Peyer's patch (tissue), 4 donors: ENCODE data around the gene GJA10. TPM values are rescaled to one million over a fixed set of nuclear protein-coding genes. Genes with fewer than 3 reads are reported as not detected.

ENCODE experiments used
- DNase-seq, 3 donors: peaks; one replicate each; pipeline ENCODE4 v3.0.0-alpha.2; 2017 to 2019
- H3K27ac ChIP-seq, 4 donors: fragments of 200-600 bp; sonication (generic); one replicate each; pipeline ENCODE4 v1.5.1; 2016 to 2019
- H3K27me3 ChIP-seq, 2 donors: fragments of 200-600 bp; sonication (generic); one replicate each; pipeline ENCODE4 v1.5.1; 2019
- H3K36me3 ChIP-seq, 3 donors: fragments of 200-600 bp; sonication (generic); one replicate each; pipeline ENCODE4 v1.5.1; 2016 to 2019
- H3K4me1 ChIP-seq, 4 donors: fragments of 200-600 bp; sonication (generic); one replicate each; pipeline ENCODE4 v1.5.1; 2016 to 2019
- H3K4me3 ChIP-seq, 4 donors: fragments of 200-600 bp; sonication (generic); 1 replicate in 3 of 4; 2 replicates in 1 of 4; pipeline ENCODE4 v1.5.1; 2016 to 2019; ENCODE audit warnings: mild to moderate bottlenecking in 1 of 4
- H3K9me3 ChIP-seq, 4 donors: fragments of 200-600 bp; sonication (generic); one replicate each; pipeline ENCODE4 v1.5.1; 2016 to 2019; ENCODE audit warnings: mild to moderate bottlenecking in 1 of 4
- POLR2A ChIP-seq, 2 donors: fragments of 450-650 bp; IDR thresholded peaks; one replicate each; pipeline ENCODE4 v1.5.1; 2017; ENCODE audit warnings: antibody characterized with exemption in 2 of 2, mild to moderate bottlenecking in 2 of 2, moderate library complexity in 2 of 2
- total RNA-seq, 4 donors: library from RNA; depleted of rRNA; stranded (reverse); fragments of >200 nt; gene quantifications; one replicate each; pipeline ENCODE4 v1.1.0, GENCODE V29; 2016
- TF ChIP-seq, protein P1 (sequence below), 6 experiments: fragments of 450-650 bp in 4 of 6; fragments of 200-600 bp in 2 of 6; sonication (generic) in 1 of 6; IDR thresholded peaks; one replicate each; pipeline ENCODE4 v1.5.1; 2017 to 2019; ENCODE audit warnings: antibody characterized with exemption in 6 of 6, mild to moderate bottlenecking in 3 of 6, moderate library complexity in 1 of 6

GJA10 gene
- total RNA-seq, 4 donors from 2014 or later = not detected

DNA sequence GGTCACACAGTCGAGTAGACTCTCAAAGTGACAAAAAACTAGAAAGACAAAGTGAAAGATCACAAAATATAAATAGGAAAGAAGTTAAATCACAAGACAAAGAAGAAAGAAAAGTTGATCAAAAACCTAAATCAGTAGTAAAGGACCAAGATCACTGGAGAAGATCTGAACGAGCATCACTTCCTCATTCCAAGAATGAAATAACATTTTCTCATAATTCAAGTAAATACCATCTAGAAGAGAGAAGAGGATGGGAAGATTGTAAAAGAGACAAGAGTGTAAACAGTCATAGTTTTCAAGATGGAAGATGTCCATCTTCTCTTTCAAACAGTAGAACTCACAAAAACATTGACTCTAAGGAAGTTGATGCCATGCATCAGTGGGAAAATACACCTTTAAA, 31.6 kb upstream of the GJA10 start:
- TF ChIP-seq, protein P1, sequence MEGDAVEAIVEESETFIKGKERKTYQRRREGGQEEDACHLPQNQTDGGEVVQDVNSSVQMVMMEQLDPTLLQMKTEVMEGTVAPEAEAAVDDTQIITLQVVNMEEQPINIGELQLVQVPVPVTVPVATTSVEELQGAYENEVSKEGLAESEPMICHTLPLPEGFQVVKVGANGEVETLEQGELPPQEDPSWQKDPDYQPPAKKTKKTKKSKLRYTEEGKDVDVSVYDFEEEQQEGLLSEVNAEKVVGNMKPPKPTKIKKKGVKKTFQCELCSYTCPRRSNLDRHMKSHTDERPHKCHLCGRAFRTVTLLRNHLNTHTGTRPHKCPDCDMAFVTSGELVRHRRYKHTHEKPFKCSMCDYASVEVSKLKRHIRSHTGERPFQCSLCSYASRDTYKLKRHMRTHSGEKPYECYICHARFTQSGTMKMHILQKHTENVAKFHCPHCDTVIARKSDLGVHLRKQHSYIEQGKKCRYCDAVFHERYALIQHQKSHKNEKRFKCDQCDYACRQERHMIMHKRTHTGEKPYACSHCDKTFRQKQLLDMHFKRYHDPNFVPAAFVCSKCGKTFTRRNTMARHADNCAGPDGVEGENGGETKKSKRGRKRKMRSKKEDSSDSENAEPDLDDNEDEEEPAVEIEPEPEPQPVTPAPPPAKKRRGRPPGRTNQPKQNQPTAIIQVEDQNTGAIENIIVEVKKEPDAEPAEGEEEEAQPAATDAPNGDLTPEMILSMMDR (IDR thresholded peaks at IDR 0.05) = no peak
- no peak for TF ChIP-seq POLR2A (IDR thresholded peaks at IDR 0.05)
- DNase-seq = no peak

DNA sequence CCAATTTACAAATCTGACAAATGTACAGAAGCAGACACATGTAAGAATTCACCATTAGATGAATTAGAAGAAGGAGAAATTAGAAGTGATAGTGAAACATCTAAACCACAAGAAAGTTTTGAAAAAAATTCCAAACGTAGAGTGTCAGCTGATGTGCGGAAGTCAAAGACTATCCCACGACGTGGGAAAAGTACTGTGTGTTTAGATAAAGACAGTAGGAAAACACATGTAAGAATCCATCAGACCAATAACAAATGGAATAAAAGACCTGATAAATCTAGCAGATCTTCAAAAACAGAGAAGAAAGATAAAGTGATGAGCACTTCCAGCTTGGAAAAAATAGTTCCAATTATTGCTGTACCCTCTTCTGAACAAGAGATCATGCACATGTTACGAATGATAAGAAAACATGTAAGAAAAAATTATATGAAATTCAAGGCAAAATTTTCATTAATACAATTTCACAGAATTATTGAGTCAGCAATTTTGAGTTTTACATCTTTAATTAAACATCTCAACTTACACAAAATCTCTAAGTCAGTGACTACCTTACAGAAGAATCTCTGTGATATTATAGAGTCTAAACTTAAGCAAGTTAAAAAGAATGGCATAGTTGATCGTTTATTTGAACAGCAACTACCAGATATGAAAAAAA, 28.1 kb upstream of the GJA10 start:
- DNase-seq = no peak
- no peak overlapping the region for H3K27ac ChIP-seq
- H3K4me1 ChIP-seq = no peaks in the 10 kb centered on the region
- TF ChIP-seq, protein P1 (IDR thresholded peaks at IDR 0.05) = no peak
- no peak for TF ChIP-seq POLR2A (IDR thresholded peaks at IDR 0.05)
- H3K27me3 ChIP-seq = no peaks in the 10 kb centered on the region
- H3K36me3 ChIP-seq = peaks cover 0 to 68% (median 0%) of the 10 kb centered on the region in 3 donors
- H3K4me3 ChIP-seq = no peak overlapping the region
- no peaks in the 10 kb centered on the region for H3K9me3 ChIP-seq

More for the DNA sequence above, 31.6 kb upstream of the GJA10 start:
- Histone ChIP-seq H3K4me3 (no peak overlapping the region), H3K36me3 (peaks cover 0 to 92% (median 0%) of the 10 kb centered on the region in 3 donors), H3K9me3 (no peaks in the 10 kb centered on the region), H3K4me1 (no peaks in the 10 kb centered on the region), H3K27me3 (no peaks in the 10 kb centered on the region), H3K27ac (no peak overlapping the region)

- no peak overlapping the region for H3K4me3 ChIP-seq
- no peak for TF ChIP-seq POLR2A (IDR thresholded peaks at IDR 0.05)
- TF ChIP-seq, protein P1 (IDR thresholded peaks at IDR 0.05) = no peak
- H3K9me3 ChIP-seq = no peaks in the 10 kb centered on the region
- H3K36me3 ChIP-seq = peaks cover 0 to 39% (median 0%) of the 10 kb centered on the region in 3 donors
- no peak for DNase-seq
- H3K27ac ChIP-seq = no peak overlapping the region
- H3K4me1 ChIP-seq = no peaks in the 10 kb centered on the region
- H3K27me3 ChIP-seq = no peaks in the 10 kb centered on the region
Measured at GRCh38 chr6:89873721-89874120, 20.5 kb upstream of the GJA10 start.

DNA sequence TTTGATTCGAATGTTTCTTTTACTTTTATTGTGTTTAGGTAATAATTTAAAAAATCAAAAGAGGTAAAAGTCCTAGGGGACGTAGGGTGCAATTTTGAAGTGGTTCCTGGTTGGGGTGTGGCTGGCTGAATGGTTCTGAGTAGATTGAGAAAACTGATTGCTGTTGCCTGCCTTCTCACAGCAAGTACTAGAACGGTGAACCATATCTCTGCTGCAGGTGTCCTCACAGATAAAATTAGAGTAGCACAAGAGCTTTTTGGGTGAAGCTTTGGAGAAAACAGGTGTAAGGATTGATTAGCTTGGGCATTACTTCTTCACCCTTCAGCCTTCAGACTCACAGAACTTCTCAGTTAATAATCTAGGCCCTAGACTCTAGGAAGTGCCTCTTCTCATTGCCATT, 19.8 kb upstream of the GJA10 start:
- DNase-seq = no peak
- peaks cover 0 to 39% (median 0%) of the 10 kb centered on the region in 3 donors for H3K36me3 ChIP-seq
- no peaks in the 10 kb centered on the region for H3K27me3 ChIP-seq

DNA sequence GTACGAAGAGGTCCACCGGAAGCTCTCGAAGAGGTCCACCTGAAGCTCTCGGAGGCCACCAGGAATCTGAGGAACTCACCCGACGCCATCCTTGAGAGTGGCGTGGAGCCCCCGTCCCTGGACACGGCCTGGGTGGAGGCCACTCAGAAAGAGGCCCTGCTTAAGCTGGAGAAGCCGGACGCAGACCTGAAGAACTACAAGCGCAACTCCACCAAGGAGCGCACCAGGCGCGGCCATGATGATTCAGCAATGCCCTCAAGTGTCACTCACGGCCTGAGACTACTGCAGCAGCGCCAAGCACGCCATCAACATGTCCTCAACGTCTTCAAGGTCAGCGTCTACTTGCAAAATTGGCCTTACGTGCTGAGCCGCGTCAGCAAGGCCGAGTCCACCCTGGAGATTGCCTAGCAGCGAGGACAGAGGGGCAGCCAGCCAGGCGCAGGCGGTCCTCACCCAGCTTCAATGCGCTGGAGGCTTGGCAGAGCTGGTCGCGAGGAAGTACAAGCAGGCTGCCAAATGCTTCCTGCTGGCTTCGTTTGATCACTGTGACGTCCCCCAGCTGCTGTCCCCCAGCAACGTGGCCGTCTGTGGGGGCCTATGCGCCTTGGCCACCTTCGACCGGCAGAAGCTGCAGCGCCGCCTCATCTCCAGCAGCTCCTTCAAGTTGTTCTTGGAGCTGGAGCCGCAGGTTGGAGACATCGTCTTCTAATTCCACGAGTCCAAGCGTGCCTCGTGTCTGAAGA, 7.7 kb upstream of the GJA10 start:
- Histone ChIP-seq H3K4me3 (no peak overlapping the region), H3K4me1 (no peaks in the 10 kb centered on the region), H3K27ac (no peak overlapping the region), H3K27me3 (no peaks in the 10 kb centered on the region), H3K36me3 (no peaks in the 10 kb centered on the region), H3K9me3 (no peaks in the 10 kb centered on the region)
- no peak for DNase-seq
- TF ChIP-seq, protein P1 (IDR thresholded peaks at IDR 0.05) = no peak
- no peak for TF ChIP-seq POLR2A (IDR thresholded peaks at IDR 0.05)

More for the DNA sequence above, 19.8 kb upstream of the GJA10 start:
- Histone ChIP-seq H3K4me1 (no peaks in the 10 kb centered on the region), H3K4me3 (no peak overlapping the region), H3K27ac (no peak overlapping the region), H3K9me3 (no peaks in the 10 kb centered on the region)
- TF ChIP-seq, protein P1 (IDR thresholded peaks at IDR 0.05) = no peak
- no peak for TF ChIP-seq POLR2A (IDR thresholded peaks at IDR 0.05)
